Measurements from ENCODE around the gene KHSRP.
"Not testable (repeated sequence)": the region's sequence is repeated elsewhere in the genome, so short reads cannot be mapped to it uniquely, and the experiment has no call there.

KHSRP gene

GRCh38 chr19:6412447-6413091, 12.0 kb downstream of the KHSRP start:
- H3K36me3 ChIP-seq (ENCODE audit: control insufficient read depth, insufficient read depth, low read length): peaks cover 31% of the 10 kb centered on the region
- H3K9ac ChIP-seq (ENCODE audit: low read length): no peak overlapping the region
- no peak overlapping the region for H3K4me3 ChIP-seq (ENCODE audit: low read length)
- no peak overlapping the region for H3K27ac ChIP-seq (ENCODE audit: low read depth, low read length)
- no peaks in the 10 kb centered on the region for H3K27me3 ChIP-seq (ENCODE audit: control insufficient read depth, insufficient read depth, low read length)
- no peaks in the 10 kb centered on the region for H3K4me1 ChIP-seq (ENCODE audit: control insufficient read depth, insufficient read depth, low read length)

- Histone ChIP-seq H3K27ac (ENCODE audit: low read depth, low read length) (no peak overlapping the region), H3K9ac (ENCODE audit: low read length) (no peak overlapping the region), H3K4me1 (ENCODE audit: control insufficient read depth, insufficient read depth, low read length) (no peaks in the 10 kb centered on the region), H3K4me3 (ENCODE audit: low read length) (no peak overlapping the region), H3K36me3 (ENCODE audit: control insufficient read depth, insufficient read depth, low read length) (peaks cover 26% of the 10 kb centered on the region), H3K27me3 (ENCODE audit: control insufficient read depth, insufficient read depth, low read length) (no peaks in the 10 kb centered on the region)
Observed at GRCh38 chr19:6412061-6412446, 12.6 kb downstream of the KHSRP start.

- H3K4me1 ChIP-seq (ENCODE audit: control insufficient read depth, insufficient read depth, low read length): no peaks in the 10 kb centered on the region
- H3K4me3 ChIP-seq (ENCODE audit: low read length): no peak overlapping the region
- no peaks in the 10 kb centered on the region for H3K27me3 ChIP-seq (ENCODE audit: control insufficient read depth, insufficient read depth, low read length)
- H3K27ac ChIP-seq (ENCODE audit: low read depth, low read length): no peak overlapping the region
- peaks cover 4% of the 10 kb centered on the region for H3K36me3 ChIP-seq (ENCODE audit: control insufficient read depth, insufficient read depth, low read length)
- no peak overlapping the region for H3K9ac ChIP-seq (ENCODE audit: low read length)
Observed at GRCh38 chr19:6409346-6409745, 15.3 kb downstream of the KHSRP start.

- Histone ChIP-seq H3K4me3 (ENCODE audit: low read length) (no peak overlapping the region), H3K4me1 (ENCODE audit: control insufficient read depth, insufficient read depth, low read length) (no peaks in the 10 kb centered on the region), H3K27ac (ENCODE audit: low read depth, low read length) (no peak overlapping the region), H3K9ac (ENCODE audit: low read length) (no peak overlapping the region), H3K36me3 (ENCODE audit: control insufficient read depth, insufficient read depth, low read length) (no peaks in the 10 kb centered on the region), H3K27me3 (ENCODE audit: control insufficient read depth, insufficient read depth, low read length) (no peaks in the 10 kb centered on the region)
Observed at GRCh38 chr19:6406401-6406800, 18.2 kb downstream of the KHSRP start.

- no peak overlapping the region for H3K27ac ChIP-seq (ENCODE audit: low read depth, low read length)
- H3K36me3 ChIP-seq (ENCODE audit: control insufficient read depth, insufficient read depth, low read length): no peaks in the 10 kb centered on the region
- H3K4me1 ChIP-seq (ENCODE audit: control insufficient read depth, insufficient read depth, low read length): no peaks in the 10 kb centered on the region
- no peak overlapping the region for H3K4me3 ChIP-seq (ENCODE audit: low read length)
- H3K27me3 ChIP-seq (ENCODE audit: control insufficient read depth, insufficient read depth, low read length): no peaks in the 10 kb centered on the region
- no peak overlapping the region for H3K9ac ChIP-seq (ENCODE audit: low read length)
Observed at GRCh38 chr19:6402837-6403608, 21.6 kb downstream of the KHSRP start.

DNA sequence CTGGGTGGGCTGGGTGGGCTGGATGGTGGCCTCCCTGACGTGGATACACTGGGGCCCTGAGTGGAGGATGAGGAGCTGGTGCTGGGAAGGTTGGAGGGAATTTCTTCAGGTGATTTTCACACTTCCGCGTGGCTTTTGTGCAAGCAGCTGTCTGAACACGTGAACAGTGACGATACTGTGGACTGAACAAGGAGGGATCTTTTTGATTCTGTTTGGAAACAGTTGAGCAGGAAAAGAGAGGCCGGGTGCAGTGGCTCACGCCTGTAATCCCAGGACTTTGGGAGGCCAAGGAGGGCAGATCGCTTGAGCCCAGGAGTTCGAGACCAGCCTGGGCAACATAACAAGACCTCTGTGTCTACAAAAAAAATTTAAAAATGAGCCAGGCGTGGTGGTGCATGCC, 22.6 kb downstream of the KHSRP start:
- no peak overlapping the region for H3K27ac ChIP-seq (ENCODE audit: low read depth, low read length)
- H3K27me3 ChIP-seq (ENCODE audit: control insufficient read depth, insufficient read depth, low read length): no peaks in the 10 kb centered on the region
- no peaks in the 10 kb centered on the region for H3K4me1 ChIP-seq (ENCODE audit: control insufficient read depth, insufficient read depth, low read length)
- no peak overlapping the region for H3K4me3 ChIP-seq (ENCODE audit: low read length)
- H3K9ac ChIP-seq (ENCODE audit: low read length): no peak overlapping the region
- no peaks in the 10 kb centered on the region for H3K36me3 ChIP-seq (ENCODE audit: control insufficient read depth, insufficient read depth, low read length)

- H3K4me3 ChIP-seq (ENCODE audit: low read length); H3K27me3 ChIP-seq (ENCODE audit: control insufficient read depth, insufficient read depth, low read length); H3K27ac ChIP-seq (ENCODE audit: low read depth, low read length); H3K4me1 ChIP-seq (ENCODE audit: control insufficient read depth, insufficient read depth, low read length); H3K36me3 ChIP-seq (ENCODE audit: control insufficient read depth, insufficient read depth, low read length); H3K9ac ChIP-seq (ENCODE audit: low read length): not testable (repeated sequence)
Observed at GRCh38 chr19:6400062-6400944, 24.3 kb downstream of the KHSRP start.

- peaks cover 12% of the 10 kb centered on the region for H3K4me1 ChIP-seq (ENCODE audit: control insufficient read depth, insufficient read depth, low read length)
- no peak overlapping the region for H3K9ac ChIP-seq (ENCODE audit: low read length)
- no peaks in the 10 kb centered on the region for H3K27me3 ChIP-seq (ENCODE audit: control insufficient read depth, insufficient read depth, low read length)
- no peak overlapping the region for H3K4me3 ChIP-seq (ENCODE audit: low read length)
- no peaks in the 10 kb centered on the region for H3K36me3 ChIP-seq (ENCODE audit: control insufficient read depth, insufficient read depth, low read length)
- no peak overlapping the region for H3K27ac ChIP-seq (ENCODE audit: low read depth, low read length)
Observed at GRCh38 chr19:6396305-6396704, 28.3 kb downstream of the KHSRP start.

DNA sequence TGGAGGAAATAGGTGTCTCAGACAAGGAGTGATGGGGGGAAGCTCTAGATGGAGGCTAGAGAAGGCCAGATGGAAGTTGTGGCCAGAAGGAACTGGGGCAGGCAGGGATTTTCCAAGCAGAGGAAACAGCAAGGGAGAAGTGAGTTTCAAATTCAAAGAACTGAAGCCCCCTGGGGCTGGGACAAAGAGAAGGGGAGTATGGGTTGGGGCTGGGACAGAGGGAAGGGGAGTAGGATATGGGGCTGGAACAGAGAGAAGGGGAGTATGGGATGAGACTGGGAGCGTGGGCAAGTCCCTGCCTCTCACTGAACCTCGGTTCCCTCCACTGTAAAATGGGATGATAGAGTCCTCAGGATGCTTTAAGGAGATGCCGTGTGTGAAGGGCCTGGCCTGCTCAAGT, 29.8 kb downstream of the KHSRP start:
- Histone ChIP-seq H3K4me3 (ENCODE audit: low read length) (no peak overlapping the region), H3K4me1 (ENCODE audit: control insufficient read depth, insufficient read depth, low read length) (peaks cover 12% of the 10 kb centered on the region), H3K27ac (ENCODE audit: low read depth, low read length) (no peak overlapping the region), H3K27me3 (ENCODE audit: control insufficient read depth, insufficient read depth, low read length) (no peaks in the 10 kb centered on the region), H3K36me3 (ENCODE audit: control insufficient read depth, insufficient read depth, low read length) (peaks cover 2% of the 10 kb centered on the region), H3K9ac (ENCODE audit: low read length) (no peak overlapping the region)

DNA sequence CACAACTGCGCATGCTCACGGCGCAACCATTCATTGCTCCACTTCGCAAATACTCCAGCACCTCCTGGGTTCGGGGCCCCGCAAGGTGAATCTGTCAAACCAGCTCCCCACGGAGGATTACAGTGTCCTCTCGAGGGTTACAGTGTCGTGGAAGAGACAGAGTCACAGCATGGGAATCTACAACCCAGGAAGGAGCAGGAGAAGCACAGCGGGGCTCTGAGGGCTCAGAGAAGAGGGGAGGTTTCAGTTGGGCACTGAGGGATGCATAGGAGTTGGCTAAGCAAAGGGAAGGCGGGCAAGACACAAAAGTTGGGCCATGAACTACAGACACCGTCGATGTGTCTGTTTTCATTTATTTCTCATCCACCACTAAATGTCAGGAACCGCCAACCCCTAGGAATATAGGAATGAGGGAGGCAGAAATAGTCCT, 30.6 kb downstream of the KHSRP start:
- Histone ChIP-seq H3K4me3 (ENCODE audit: low read length) (peak overlapping the region; percentile 91), H3K27me3 (ENCODE audit: control insufficient read depth, insufficient read depth, low read length) (no peaks in the 10 kb centered on the region), H3K4me1 (ENCODE audit: control insufficient read depth, insufficient read depth, low read length) (peaks cover 12% of the 10 kb centered on the region), H3K36me3 (ENCODE audit: control insufficient read depth, insufficient read depth, low read length) (peaks cover 3% of the 10 kb centered on the region), H3K9ac (ENCODE audit: low read length) (peak overlapping the region; percentile 88), H3K27ac (ENCODE audit: low read depth, low read length) (peak overlapping the region; percentile 100)

DNA sequence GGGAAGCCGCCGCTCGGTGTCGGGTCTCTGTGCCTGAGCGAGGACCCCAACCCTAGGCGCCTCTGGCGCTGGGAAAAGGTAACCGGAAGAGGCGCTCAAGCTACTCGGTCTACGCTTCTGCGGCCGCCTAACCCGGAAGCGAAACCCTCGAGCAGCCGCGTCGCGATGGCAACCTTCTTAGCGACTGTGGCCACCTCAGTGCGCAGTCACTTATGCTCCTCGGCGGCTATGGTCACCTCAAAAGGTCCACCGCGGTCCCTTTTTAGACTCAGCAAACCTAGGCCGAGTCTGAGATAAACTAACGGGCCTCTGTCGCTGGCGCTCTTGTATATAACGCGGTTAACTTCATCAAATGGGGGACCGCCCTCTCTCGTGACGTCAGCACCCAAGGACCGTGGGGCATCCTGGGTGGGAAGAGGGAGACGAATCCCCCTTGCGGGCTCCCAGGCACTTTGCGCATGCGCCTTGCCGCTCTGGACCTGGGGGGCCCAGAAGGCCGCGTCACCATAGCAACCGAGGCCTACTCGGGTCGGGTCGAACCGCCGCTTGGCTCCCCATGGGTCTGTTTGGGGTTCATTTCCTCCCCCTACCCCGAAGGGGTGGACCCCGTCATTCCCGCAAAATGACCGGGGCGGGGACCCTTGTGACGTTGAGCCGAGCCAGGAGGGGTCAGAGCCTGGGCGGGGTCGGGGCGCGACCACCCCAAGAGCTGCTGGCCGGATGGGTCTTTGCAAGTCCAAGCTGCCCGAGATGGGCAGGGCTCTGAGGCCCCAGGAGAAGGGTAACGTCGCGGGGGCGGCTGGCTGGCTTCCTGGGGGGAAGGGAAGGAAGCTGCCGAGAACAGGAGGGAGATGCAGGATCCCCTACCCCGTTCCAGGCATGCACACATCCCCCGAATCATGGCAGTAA, 31.3 kb downstream of the KHSRP start, which contains the start of gene GTF2F1:
Gene GTF2F1, minus strand, starts transcription at position 91 of the 909 bp plus-strand sequence. CDS start 169 bp downstream, outside the sequence.
- Histone ChIP-seq H3K4me1 (ENCODE audit: control insufficient read depth, insufficient read depth, low read length) (peaks cover 12% of the 10 kb centered on the region), H3K27ac (ENCODE audit: low read depth, low read length) (peak within 1 kb of the TSS; percentile 100), H3K9ac (ENCODE audit: low read length) (peak within 1 kb of the TSS; percentile 88)

More for the DNA sequence above, 31.3 kb downstream of the KHSRP start, which contains the start of gene GTF2F1:
- Histone ChIP-seq H3K36me3 (ENCODE audit: control insufficient read depth, insufficient read depth, low read length) (peaks cover 7% of the 10 kb centered on the region), H3K27me3 (ENCODE audit: control insufficient read depth, insufficient read depth, low read length) (no peaks in the 10 kb centered on the region), H3K4me3 (ENCODE audit: low read length) (peak within 1 kb of the TSS; percentile 91)

Measured in rectal smooth muscle tissue (tissue), 1 donor.